Body of pancreas (tissue), 4 donors: Measurements from ENCODE around the gene CLCA2.

Experiments used
- POLR2A ChIP-seq, 3 donors: fragments of 450-650 bp; IDR thresholded peaks; one replicate each; pipeline ENCODE4 v1.6.1; 2016; ENCODE audit warnings: antibody characterized with exemption in 3 of 3, mild to moderate bottlenecking in 2 of 3
- TF ChIP-seq, protein P1 (sequence below), 7 experiments: fragments of 450-650 bp in 4 of 7; fragments of 200-600 bp in 3 of 7; sonication (generic) in 3 of 7; IDR thresholded peaks; one replicate each; pipeline ENCODE4 v1.5.1; 2016 to 2019; ENCODE audit warnings: antibody characterized with exemption in 7 of 7

DNA sequence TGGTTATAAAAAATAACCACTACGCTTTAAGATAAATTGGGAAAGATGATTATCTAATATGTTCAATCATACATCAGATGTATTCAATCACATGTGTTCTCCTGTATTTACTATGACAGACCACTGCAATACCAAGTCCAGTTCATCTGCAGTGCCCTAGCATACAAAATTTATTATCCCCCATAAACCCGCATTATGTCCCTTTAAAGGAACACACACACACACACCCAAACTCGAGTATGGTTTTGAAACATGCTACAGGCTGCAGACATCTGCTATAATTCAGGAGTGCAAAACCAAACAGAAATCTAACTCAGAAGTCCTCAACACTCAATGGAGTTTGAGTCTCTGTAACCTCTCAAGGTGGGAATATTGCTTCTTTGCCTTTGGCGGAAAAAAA is 42.7 kb upstream of the CLCA2 start:
- TF ChIP-seq POLR2A (IDR thresholded peaks at IDR 0.05): no peak
- TF ChIP-seq, protein P1, sequence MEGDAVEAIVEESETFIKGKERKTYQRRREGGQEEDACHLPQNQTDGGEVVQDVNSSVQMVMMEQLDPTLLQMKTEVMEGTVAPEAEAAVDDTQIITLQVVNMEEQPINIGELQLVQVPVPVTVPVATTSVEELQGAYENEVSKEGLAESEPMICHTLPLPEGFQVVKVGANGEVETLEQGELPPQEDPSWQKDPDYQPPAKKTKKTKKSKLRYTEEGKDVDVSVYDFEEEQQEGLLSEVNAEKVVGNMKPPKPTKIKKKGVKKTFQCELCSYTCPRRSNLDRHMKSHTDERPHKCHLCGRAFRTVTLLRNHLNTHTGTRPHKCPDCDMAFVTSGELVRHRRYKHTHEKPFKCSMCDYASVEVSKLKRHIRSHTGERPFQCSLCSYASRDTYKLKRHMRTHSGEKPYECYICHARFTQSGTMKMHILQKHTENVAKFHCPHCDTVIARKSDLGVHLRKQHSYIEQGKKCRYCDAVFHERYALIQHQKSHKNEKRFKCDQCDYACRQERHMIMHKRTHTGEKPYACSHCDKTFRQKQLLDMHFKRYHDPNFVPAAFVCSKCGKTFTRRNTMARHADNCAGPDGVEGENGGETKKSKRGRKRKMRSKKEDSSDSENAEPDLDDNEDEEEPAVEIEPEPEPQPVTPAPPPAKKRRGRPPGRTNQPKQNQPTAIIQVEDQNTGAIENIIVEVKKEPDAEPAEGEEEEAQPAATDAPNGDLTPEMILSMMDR (IDR thresholded peaks at IDR 0.05): no peak
